GM18909 (cell line): ENCODE data around the gene NFIA.

ENCODE experiments used
- ATAC-seq: cut with Tn5 transposase; IDR thresholded peaks from one replicate; pipeline ENCODE4 v1.9.1; 2021; ENCODE audit warnings: mild to moderate bottlenecking; ENCODE audit not compliant: unreplicated experiment, poor library complexity

Gene NFIA

DNA sequence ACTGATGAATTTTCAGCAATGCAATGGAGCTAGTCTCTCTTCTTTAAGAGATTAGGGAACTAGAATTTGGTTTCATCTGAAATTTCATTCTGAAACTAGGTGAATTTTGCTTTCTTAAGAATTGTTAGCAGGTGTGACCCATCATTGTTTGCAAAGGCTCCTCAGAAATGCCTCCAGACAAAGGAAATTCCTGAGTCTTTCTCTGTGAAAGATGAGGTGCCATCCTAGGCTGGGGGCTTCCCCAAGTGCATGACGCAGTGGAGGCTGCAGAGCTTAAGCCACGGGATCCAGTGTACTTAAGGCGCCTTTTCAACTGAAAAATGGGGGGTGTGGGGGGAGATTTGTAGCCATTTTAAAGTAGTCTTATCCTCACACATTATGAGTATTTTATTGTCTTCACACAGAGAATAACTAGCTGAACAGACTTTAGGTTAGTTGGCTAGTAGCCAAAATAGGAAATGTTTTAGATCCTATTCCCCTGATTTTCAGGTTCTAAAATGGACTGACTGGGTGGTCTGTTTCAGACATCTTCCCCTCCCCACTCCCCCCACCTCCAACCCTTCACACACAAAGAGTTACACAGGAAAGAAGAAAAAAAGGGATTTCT is 202.0 kb downstream of the NFIA start:
- no peak for ATAC-seq

DNA sequence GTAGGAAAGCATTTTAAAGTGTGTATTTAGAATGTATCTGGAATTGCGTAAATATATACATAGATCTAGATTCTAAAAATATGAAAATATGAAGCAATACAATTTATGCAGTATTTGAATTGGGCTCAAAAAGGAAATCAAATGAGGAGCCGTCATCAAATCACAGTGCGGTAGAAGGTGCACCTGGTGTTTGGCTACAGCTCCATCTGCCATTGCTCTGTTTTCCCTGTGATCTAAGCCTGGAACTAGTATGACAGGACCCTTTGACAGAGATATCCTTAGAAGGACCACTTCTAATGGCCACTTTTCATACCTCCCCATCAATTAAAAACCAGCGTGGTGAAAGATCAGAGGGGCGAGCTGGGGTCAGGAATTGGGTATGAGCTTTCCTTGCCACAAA is 202.6 kb downstream of the NFIA start:
- no peak for ATAC-seq

DNA sequence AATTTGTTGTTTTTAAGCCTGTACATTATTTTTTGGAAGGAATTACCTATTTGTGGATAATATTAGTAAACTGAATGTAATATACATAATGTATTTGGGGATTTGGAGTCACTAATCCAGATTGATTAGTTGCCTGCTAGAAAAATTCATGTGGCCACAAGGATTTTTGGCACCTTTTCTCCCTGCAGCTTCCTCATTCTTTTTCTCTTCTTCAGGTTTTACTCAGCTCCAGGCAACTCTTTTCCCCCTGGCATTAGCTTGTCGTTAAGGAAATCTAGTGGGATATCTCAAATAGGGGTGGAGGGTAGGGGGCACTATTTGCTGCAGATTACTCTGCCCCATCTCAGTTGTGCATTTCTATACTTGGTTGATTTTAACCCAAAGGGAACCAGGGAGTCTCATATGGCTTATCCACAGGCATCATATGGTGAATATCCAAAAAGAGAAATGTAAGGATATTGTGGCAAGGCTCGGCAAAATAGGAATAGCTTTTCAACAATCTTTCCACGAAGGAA is 203.1 kb downstream of the NFIA start:
- ATAC-seq, result no peak

DNA sequence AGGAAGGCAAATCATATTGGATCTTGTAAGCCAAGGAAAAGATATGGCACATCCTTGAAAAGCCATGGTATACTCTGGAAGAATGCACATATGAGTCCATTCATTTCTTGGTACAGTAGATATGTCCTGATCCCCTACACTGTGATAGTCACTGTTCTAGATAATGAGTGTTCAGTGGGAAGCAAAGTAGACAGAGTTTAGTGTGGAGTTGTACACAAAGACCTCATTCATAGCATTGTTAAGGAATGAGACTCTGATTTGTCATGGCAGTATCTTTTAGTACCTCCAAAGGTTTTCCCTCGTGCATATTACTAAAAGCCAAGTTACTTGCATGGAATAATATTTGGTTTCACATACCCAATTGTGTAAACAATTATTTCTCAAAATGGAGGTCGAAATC is 204.7 kb downstream of the NFIA start:
- no peak for ATAC-seq

DNA sequence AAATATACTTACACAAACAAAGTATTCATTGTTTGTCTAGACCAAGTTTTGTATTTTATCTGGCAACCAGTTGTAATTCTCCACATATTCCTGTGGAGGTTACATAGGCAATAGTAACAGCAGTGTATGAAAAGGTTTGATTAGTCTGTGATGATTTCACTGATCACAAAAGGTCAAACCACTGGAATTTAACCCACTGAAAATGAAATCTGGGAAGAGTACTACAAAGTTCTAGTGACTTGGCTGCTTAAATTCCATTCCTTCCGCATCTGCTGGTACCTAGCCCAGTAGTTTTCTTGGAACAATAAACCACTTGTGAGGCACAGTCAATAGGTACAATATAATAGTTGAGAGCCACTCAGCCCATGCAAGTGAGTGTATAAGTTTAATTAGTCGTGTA is 205.4 kb downstream of the NFIA start:
- no peak for ATAC-seq

DNA sequence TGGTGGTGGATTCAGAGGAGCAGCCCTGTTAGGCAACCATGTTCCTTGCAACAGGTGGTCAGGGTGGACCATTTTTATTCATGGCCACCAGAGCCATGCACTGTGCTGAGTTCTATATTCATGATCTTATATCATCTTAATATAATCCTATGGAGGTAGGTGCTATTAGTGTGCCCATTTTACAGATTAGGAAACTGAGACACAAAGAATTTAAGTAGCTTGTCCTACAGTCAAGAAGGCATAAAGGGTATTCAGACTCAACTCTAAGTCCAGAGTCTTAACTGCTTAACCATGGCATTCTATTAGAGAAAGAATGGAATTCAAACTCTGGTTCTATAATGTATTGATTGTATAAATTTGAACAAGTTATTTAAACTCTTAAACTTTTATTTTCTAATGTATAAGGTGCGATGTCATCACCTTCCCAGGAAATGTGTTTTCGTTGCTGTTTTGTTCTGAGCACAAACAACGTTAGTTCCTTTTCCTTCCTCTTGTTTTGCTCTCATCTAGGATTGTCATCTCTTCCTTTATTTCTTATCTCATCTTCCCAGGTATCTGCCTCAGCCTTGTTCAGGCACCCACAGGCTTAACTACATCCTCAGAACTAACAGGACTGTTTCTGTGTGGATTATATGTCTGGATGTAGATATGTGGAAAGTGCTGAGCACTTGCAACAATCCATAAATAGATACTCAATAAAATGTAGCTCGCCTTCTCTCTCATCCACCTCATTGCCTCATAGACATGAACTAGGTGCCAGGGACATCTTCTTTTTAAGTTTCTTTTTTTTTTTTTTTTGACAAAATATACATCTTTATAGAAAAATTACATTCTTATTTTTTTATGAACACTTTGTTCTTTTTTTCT is 207.1 kb downstream of the NFIA start:
- ATAC-seq, result no peak

DNA sequence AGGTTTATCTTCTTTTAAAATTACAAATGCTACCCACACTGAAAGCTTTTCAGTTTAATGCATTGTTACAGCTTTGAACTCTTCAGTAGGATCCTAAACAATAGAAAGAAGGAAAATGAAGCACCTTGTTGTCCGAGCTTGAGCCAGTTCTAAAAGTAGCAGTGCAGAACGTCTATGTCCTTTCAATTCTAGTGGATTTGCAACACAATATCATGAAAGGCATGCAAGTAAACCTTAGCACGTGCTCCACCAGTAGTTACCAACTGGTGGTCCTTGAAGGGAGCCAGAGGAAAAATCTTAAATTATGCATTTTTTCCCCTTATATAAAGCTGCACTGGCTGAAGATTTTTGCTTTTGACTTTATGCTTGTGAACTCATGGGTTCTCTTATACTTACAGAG is 208.2 kb downstream of the NFIA start:
- no peak for ATAC-seq

DNA sequence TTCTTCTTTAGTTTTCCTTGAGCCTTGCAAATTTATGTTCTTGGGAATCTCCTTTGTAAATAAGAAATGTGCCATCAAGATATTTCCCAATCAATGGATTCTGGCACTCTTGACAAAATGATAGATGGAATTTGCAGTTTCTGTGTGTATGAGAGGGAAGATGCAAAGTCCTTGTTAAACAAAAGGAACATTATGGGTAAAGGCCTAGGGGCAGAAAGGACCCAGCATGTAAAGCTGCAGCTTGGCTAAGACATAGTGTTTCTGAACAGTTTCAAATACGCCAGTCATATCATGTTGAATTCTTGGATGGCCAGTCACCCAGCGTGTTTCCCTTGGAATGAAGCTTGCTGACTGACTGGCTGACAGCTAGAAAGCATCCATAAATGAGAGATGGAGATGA is 210.8 kb downstream of the NFIA start:
- ATAC-seq, result no peak

DNA sequence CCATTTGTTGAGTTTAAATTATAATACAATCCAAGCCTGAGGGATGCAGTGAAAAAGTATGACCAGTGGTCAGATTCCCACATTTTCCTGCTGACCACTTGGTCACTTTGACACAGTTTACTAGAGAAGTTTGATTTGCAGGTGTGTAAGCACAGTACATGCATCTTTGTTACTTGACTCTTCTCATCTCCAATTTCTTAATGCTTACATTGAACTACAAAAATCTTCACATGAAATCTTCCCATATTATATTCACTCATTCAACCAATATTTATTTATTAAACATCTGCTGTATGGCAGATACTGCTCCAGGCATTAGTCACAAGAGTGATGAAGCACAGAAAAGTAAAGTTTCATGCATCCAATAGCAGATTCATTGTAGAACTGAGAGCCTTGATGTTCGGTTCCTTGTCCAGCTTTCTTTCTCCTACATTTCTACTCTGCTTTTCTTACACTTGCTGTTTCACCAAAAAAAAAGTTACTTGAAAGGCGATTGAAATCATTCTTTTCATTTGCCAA is 211.7 kb downstream of the NFIA start:
- no peak for ATAC-seq

DNA sequence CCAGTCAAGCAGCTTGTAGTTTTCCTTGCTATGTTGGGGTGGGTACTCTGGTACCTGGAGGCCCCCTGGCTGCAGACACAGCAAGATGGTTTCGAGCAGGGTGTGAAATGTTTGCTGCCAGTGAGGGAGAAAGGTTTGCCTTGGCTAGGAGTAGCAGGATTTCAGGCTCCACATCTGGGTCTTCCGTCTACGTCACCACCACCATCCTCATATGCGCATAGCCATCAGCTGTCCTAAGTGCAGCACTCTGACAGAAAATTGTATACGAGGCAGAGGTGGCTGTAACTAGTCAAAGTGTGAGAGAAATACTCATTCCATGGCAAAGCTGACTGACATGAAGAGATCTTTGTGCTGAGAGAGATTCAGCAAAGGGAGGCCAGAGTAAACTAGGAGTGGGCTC is 212.6 kb downstream of the NFIA start:
- ATAC-seq, result no peak

DNA sequence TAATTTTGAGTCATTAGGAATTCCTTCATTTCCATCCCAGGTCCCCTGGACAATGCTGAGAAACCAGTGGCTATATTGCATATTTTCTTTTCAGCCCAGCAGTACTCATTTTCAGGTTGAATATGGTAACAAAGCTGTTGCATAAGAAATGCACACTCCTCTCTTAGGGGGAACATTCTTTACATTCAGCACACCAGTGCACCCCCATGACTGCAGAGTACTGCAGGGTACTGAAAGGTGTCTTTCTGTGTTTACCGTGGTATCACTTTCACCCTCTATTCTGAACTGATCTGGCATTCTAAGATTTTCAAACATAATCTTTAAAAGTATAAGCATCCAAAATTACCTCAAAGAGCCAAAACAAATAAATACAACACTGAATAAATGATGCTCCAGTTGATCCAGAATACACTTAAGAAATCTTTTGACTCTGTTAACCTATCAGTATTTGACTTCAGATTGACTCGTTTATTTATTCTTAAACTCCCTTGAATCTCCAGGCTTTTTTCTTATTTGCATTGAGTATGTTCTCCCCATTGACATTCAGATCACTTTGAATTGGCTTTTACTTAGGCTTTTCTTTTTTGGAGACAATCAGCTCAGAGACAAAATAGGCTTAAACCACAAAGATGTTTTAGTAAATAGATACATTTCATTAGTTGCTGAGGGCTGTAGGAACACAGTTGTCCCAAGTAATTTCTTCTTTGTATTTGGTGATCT is 213.6 kb downstream of the NFIA start:
- no peak for ATAC-seq

DNA sequence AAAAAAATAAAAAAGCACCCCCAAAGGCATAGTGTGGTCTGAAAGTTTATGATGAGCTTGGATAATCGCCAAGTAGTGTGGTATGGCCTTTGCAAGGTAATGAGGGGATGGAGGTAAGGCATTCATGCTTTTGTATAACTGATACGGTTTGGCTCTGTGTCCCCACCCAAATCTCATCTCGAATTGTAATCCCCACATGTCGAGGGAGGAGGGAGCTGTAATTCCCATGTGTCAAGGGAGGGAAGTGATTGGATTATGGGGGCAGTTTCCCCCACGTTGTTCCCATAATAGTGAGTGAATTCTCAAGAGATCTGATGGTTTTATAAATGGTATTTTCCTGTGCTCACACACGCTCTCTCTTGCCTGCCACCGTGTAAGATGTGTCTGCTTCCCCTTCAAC is 215.5 kb downstream of the NFIA start:
- no peak for ATAC-seq

DNA sequence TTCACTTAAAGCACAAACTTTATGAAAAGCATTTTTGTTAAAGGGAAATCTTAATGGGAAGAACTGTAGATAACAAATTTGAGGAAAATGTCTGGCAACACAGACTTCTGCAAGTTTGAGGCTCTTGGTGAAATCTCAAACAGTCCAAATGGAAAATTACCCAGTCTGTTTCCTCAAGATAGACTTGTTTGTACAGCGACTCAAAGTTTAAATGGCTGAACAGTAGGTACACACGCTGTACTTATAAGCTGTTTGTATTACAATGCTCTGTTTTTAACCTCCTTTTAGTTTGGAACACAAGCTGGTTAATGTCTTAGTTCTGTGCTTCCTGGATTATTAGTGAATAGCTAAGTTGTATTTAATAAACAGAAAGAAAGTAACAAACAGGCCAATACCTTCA is 217.1 kb downstream of the NFIA start:
- no peak for ATAC-seq

DNA sequence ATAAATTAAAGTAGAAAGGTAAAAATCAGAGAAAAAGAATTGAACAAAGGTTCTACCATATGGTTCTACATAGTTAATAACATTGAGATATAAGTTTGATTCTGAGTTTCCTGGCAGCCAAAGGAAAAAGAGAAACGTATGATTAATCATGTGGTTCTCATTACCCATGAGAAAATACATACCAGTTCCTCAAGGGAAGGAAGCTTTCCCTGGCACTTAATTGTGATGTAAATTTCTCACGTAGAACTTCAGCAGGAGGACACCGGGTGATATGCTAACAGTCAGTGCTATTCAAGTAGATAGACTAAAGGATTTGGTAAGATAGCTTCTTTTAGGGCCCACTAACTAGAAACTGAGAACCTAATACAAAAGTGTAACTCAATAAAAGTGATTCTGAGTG is 218.5 kb downstream of the NFIA start:
- no peak for ATAC-seq

DNA sequence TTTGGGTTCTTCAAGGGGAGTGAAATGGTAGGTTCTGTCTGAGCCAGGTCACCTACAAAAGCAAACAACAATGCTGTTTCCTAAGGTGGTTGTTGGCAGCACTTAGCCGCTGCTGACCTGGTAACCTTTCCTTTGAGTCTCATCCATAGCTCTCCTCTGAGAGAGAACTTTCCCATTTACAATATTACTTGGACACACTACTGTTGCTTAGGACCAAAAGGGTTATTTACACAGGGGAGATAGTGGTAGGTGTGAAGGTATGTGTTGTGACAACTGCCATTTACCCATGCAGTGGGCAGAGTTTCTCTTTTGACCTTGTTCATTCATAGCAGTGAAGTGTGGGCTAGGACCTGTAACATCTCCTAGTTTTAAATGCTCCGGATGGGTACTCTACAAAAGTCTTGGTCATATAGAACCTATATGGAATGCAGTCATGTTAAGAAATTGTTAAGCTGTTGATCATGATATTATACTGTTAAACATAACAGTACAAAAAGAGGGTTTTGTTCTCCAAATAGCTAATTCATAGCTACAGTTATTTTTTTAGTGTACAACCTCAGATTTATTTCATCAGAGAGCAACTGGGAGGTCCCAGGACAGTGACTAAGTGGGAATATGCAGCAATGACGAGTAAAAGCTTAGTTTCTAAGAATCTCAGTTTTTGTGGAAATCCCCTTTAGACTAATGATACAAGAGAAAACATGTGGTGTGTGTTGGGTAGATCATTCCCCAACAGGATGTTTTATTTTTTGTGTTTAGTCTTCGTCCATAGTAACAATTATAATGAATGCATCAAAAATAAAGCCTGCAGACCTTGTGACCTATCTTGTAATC is 219.7 kb downstream of the NFIA start:
- ATAC-seq, result peak; percentile 59

DNA sequence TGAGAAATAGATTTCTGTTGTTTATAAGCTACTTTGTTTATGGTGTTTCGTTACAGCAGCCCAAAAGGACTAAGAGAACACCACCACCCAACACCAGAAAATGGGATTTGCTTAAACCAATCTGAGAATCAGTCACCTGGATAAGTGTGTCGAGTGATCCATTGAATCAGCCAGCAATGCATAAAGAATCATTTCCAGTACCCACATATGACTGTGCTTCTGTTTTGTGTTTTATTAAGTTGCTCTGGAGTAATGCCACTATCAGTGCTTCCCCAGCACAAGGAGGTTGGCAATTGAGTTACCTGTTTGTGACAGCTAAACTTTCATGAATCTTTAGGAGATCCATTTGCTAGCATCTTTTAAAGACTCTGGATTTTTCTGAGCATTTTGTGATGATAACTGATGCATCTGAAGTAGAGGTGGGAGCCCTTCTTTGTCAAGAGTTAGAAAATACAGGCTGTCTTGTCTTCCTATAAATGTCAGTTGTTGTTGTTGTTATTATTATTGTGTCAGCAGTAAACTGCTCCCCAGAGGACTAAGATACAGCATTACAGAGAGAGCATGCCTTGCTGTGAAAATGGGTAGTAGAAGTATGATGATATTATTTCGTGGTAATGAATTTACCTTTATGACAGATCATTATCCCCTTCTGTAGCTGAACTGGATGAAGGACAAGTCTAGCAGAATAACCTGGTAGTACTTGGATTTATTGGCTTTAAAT is 225.2 kb downstream of the NFIA start:
- ATAC-seq, result no peak

DNA sequence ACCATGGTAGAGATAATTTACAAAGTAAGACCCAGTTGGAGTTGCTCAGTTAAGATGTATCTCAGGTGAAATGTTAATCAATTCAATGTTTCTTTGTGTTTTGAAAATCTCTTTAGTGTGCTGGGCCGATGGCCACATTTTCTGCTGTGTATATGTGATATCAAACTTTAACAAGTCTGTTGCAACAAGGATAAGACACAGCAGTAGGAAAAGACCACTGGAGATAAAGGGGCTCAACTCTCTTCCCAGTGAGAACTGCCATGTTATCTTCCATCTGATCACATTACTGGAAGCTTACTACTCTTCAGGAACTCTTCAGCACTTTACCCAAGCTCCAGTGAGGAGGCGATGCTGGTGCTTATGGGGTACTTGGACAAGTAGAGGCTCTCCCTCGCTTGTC is 227.7 kb downstream of the NFIA start:
- no peak for ATAC-seq

DNA sequence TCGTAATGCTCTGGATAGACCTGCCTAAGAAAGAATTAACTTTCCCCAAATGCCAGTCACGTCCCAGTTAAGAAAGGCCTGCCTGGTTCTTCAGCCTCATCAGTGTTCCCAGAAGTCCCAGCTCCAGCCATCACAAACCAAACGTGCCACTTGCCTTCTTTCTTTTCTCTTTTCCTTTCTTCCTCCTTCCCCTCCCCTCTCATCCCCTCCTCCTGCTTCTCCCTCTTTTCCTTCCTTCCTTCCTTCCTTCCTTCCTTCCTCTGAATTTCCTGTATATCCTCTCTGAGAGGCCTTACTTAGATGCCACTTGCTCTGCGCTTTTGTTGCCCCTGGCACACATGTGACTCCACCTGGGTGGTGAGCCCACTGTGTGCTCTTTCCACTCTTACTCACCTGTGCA is 228.2 kb downstream of the NFIA start:
- no peak for ATAC-seq

DNA sequence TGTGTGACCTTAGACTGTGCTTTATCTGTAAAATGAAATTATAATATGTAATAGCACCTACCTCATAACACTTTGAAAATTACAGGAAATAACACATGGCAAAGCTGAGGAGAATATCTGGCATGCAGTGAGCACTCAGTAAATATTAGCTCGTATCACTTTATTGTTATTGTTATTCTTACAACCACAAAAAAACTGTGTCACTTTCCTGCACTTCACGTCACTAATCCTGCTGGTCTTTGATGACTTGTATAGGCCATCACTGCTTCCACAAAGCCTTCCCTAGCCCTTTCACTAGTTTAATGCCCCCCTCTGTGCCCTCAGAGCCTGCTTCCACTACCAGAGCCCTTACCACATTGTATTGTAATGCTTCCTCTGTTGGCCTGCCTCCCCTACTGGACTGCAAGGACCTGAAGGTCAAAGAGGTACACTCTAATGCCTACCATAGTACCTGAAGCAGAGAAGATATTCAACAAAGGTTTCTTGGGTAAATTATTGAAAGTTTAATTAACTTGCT is 231.6 kb downstream of the NFIA start:
- no peak for ATAC-seq
